Measurements from ENCODE around the gene SPTY2D1. TPM values are rescaled to one million over a fixed set of nuclear protein-coding genes. Genes with fewer than 3 reads are reported as not detected.

SPTY2D1 gene
- total and polyA plus RNA-seq, 2 experiments from 2014 or later: 5.9 to 14.1 TPM

DNA sequence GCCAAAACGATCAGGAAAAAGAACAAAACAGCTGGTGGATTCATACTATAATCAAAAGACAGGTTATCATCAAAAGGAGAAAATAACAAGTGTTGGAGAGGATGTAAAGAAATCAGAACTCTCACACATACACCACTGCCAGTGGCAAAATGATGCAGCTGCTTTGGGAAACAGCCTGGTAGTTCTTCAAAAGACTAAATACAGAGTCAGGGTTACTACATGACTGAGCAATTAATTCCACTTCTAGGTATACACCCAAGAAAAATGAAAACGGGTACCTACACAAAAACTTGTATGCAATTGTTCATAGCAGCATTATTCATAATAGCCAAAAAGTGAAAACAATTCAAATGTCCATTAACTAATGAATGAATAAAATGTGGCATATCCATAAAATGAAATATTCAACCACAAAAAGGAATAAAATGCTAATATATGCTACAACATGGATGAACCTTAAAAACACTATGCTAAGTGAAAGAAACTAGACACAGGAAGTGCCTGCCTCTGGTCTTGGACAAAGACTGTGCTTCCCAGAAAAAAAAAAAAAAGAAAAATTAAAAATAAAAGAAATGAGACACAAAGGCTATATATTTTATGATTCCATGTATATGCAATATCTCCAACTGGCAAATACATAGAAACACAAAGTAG lies 53.9 kb downstream of the SPTY2D1 start:
- Histone ChIP-seq H3K79me2 (replicated peaks; ENCODE audit: insufficient read depth) (no peaks in the 10 kb centered on the region), H3K4me3 (no peak overlapping the region), H2AFZ (no peak overlapping the region), H3K27ac (ENCODE audit: low read depth) (no peak overlapping the region), H4K20me1 (replicated peaks; ENCODE audit: insufficient read depth) (no peaks in the 10 kb centered on the region; the same call in 1 of the 2 replicates), H3K4me1 (ENCODE audit: insufficient read depth) (peaks cover 5% of the 10 kb centered on the region; the same call in 1 of the 2 replicates), H3K4me2 (no peak overlapping the region), H3K36me3 (ENCODE audit: insufficient read depth) (no peaks in the 10 kb centered on the region), H3K9me2 (ENCODE audit: insufficient read depth) (no peaks in the 10 kb centered on the region), H3F3A (replicated peaks; ENCODE audit: low read depth) (no peaks in the 10 kb centered on the region), H3K27me3 (ENCODE audit: insufficient read depth) (no peaks in the 10 kb centered on the region)
- DNase-seq (ENCODE audit: low spot score) (no peak), ATAC-seq (no peak)
- peaks cover 3% of the 10 kb centered on the region; the same call in 1 of the 3 replicates for H3K4me1 Mint-ChIP-seq
- no peak overlapping the region for H3K27ac Mint-ChIP-seq
- TF ChIP-seq CREB1 (CRISPR knock-in tag; IDR thresholded peaks at IDR 0.05; ENCODE audit: low read depth) (no peak), ZNF114 (CRISPR knock-in tag; IDR thresholded peaks at IDR 0.05) (no peak), STAT1 (IDR thresholded peaks at IDR 0.05; ENCODE audit: unreplicated experiment) (no peak), NANOG (IDR thresholded peaks at IDR 0.05; ENCODE audit: borderline replicate concordance) (no peak), ZNF331 (CRISPR knock-in tag; IDR thresholded peaks at IDR 0.05; ENCODE audit: low read depth) (no peak), JUNB (IDR thresholded peaks at IDR 0.05; ENCODE audit: unreplicated experiment) (no peak), POLR2AphosphoS5 (IDR thresholded peaks at IDR 0.05; ENCODE audit: low read depth) (no peak), EZH2 (IDR thresholded peaks at IDR 0.05; ENCODE audit: low read depth, unreplicated experiment) (no peak), EZH2phosphoT487 (IDR thresholded peaks at IDR 0.05; ENCODE audit: unreplicated experiment) (no peak)
- TF ChIP-seq, protein P1, sequence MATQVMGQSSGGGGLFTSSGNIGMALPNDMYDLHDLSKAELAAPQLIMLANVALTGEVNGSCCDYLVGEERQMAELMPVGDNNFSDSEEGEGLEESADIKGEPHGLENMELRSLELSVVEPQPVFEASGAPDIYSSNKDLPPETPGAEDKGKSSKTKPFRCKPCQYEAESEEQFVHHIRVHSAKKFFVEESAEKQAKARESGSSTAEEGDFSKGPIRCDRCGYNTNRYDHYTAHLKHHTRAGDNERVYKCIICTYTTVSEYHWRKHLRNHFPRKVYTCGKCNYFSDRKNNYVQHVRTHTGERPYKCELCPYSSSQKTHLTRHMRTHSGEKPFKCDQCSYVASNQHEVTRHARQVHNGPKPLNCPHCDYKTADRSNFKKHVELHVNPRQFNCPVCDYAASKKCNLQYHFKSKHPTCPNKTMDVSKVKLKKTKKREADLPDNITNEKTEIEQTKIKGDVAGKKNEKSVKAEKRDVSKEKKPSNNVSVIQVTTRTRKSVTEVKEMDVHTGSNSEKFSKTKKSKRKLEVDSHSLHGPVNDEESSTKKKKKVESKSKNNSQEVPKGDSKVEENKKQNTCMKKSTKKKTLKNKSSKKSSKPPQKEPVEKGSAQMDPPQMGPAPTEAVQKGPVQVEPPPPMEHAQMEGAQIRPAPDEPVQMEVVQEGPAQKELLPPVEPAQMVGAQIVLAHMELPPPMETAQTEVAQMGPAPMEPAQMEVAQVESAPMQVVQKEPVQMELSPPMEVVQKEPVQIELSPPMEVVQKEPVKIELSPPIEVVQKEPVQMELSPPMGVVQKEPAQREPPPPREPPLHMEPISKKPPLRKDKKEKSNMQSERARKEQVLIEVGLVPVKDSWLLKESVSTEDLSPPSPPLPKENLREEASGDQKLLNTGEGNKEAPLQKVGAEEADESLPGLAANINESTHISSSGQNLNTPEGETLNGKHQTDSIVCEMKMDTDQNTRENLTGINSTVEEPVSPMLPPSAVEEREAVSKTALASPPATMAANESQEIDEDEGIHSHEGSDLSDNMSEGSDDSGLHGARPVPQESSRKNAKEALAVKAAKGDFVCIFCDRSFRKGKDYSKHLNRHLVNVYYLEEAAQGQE (IDR thresholded peaks at IDR 0.05; ENCODE audit: unreplicated experiment): no peak
- TF ChIP-seq, protein P2, sequence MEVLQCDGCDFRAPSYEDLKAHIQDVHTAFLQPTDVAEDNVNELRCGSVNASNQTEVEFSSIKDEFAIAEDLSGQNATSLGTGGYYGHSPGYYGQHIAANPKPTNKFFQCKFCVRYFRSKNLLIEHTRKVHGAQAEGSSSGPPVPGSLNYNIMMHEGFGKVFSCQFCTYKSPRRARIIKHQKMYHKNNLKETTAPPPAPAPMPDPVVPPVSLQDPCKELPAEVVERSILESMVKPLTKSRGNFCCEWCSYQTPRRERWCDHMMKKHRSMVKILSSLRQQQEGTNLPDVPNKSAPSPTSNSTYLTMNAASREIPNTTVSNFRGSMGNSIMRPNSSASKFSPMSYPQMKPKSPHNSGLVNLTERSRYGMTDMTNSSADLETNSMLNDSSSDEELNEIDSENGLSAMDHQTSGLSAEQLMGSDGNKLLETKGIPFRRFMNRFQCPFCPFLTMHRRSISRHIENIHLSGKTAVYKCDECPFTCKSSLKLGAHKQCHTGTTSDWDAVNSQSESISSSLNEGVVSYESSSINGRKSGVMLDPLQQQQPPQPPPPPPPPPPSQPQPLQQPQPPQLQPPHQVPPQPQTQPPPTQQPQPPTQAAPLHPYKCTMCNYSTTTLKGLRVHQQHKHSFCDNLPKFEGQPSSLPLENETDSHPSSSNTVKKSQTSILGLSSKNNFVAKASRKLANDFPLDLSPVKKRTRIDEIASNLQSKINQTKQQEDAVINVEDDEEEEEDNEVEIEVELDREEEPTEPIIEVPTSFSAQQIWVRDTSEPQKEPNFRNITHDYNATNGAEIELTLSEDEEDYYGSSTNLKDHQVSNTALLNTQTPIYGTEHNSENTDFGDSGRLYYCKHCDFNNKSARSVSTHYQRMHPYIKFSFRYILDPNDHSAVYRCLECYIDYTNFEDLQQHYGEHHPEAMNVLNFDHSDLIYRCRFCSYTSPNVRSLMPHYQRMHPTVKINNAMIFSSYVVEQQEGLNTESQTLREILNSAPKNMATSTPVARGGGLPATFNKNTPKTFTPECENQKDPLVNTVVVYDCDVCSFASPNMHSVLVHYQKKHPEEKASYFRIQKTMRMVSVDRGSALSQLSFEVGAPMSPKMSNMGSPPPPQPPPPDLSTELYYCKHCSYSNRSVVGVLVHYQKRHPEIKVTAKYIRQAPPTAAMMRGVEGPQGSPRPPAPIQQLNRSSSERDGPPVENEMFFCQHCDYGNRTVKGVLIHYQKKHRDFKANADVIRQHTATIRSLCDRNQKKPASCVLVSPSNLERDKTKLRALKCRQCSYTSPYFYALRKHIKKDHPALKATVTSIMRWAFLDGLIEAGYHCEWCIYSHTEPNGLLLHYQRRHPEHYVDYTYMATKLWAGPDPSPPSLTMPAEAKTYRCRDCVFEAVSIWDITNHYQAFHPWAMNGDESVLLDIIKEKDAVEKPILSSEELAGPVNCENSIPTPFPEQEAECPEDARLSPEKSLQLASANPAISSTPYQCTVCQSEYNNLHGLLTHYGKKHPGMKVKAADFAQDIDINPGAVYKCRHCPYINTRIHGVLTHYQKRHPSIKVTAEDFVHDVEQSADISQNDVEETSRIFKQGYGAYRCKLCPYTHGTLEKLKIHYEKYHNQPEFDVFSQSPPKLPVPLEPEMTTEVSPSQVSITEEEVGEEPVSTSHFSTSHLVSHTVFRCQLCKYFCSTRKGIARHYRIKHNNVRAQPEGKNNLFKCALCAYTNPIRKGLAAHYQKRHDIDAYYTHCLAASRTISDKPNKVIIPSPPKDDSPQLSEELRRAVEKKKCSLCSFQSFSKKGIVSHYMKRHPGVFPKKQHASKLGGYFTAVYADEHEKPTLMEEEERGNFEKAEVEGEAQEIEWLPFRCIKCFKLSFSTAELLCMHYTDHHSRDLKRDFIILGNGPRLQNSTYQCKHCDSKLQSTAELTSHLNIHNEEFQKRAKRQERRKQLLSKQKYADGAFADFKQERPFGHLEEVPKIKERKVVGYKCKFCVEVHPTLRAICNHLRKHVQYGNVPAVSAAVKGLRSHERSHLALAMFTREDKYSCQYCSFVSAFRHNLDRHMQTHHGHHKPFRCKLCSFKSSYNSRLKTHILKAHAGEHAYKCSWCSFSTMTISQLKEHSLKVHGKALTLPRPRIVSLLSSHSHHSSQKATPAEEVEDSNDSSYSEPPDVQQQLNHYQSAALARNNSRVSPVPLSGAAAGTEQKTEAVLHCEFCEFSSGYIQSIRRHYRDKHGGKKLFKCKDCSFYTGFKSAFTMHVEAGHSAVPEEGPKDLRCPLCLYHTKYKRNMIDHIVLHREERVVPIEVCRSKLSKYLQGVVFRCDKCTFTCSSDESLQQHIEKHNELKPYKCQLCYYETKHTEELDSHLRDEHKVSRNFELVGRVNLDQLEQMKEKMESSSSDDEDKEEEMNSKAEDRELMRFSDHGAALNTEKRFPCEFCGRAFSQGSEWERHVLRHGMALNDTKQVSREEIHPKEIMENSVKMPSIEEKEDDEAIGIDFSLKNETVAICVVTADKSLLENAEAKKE (CRISPR knock-in tag; IDR thresholded peaks at IDR 0.05): no peak
- TF ChIP-seq, protein P3, sequence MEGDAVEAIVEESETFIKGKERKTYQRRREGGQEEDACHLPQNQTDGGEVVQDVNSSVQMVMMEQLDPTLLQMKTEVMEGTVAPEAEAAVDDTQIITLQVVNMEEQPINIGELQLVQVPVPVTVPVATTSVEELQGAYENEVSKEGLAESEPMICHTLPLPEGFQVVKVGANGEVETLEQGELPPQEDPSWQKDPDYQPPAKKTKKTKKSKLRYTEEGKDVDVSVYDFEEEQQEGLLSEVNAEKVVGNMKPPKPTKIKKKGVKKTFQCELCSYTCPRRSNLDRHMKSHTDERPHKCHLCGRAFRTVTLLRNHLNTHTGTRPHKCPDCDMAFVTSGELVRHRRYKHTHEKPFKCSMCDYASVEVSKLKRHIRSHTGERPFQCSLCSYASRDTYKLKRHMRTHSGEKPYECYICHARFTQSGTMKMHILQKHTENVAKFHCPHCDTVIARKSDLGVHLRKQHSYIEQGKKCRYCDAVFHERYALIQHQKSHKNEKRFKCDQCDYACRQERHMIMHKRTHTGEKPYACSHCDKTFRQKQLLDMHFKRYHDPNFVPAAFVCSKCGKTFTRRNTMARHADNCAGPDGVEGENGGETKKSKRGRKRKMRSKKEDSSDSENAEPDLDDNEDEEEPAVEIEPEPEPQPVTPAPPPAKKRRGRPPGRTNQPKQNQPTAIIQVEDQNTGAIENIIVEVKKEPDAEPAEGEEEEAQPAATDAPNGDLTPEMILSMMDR (conservative IDR thresholded peaks at IDR 0.05; ENCODE audit: low read depth in 2 of 2): no peak
- TF ChIP-seq, protein P4, sequence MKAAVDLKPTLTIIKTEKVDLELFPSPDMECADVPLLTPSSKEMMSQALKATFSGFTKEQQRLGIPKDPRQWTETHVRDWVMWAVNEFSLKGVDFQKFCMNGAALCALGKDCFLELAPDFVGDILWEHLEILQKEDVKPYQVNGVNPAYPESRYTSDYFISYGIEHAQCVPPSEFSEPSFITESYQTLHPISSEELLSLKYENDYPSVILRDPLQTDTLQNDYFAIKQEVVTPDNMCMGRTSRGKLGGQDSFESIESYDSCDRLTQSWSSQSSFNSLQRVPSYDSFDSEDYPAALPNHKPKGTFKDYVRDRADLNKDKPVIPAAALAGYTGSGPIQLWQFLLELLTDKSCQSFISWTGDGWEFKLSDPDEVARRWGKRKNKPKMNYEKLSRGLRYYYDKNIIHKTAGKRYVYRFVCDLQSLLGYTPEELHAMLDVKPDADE (IDR thresholded peaks at IDR 0.05): no peak
- H3K9me3 Mint-ChIP-seq: no peaks in the 10 kb centered on the region
- H3K27me3 Mint-ChIP-seq (ENCODE audit: insufficient read depth, low read depth, poor library complexity): peaks cover 5% of the 10 kb centered on the region
- H3K36me3 Mint-ChIP-seq (ENCODE audit: low read depth): peaks cover 3% of the 10 kb centered on the region; the same call in 2 of the 3 replicates
- H3K4me3 Mint-ChIP-seq: no peak overlapping the region

Data from GM23338 (cell line).